Erythroblast (primary cell): Measurements from ENCODE around the gene NSD1.

ENCODE experiments used
- GATA1 ChIP-seq: IDR thresholded peaks from 2 replicates; pipeline ENCODE4 v1.6.1; 2011; ENCODE audit warnings: low read depth, mild to moderate bottlenecking, control low read depth, low read length, moderate library complexity
- POLR2A ChIP-seq: IDR thresholded peaks from 2 replicates; pipeline ENCODE4 v1.6.1; 2011; ENCODE audit warnings: mild to moderate bottlenecking, low read length

- no peak for TF ChIP-seq POLR2A
- no peak for TF ChIP-seq GATA1
Observed at GRCh38 chr5:177142778-177143177, 9.2 kb downstream of the NSD1 start.
